Measurements from ENCODE around the gene IVD. TPM values are rescaled to one million over a fixed set of nuclear protein-coding genes. Genes with fewer than 3 reads are reported as not detected.

The IVD gene
- total and polyA plus RNA-seq, 9 of the 15 experiments (the other 6 are each of a cell fraction or from before 2014, with no cell fraction given): 0.15 to 4.5 (median 2.4) TPM

GRCh38 chr15:40382580-40383456, 22.8 kb upstream of the IVD start, which contains the start of gene KNSTRN (continued):
- peak; percentile 85 for TF ChIP-seq POLR2G (IDR thresholded peaks at IDR 0.05; ENCODE audit: low read depth, low read length)
- no peak for TF ChIP-seq PCBP1 (IDR thresholded peaks at IDR 0.05; ENCODE audit: low read depth, low read length, poor library complexity, severe bottlenecking)
- TF ChIP-seq SRSF7 (optimal IDR thresholded peaks at IDR 0.05; ENCODE audit: low read depth, low read length): no peak
- TF ChIP-seq MEF2D (tag; conservative IDR thresholded peaks at IDR 0.05; ENCODE audit: low read depth): no peak
- TF ChIP-seq ATF1 (CRISPR knock-in tag; IDR thresholded peaks at IDR 0.05): no peak
- peak; percentile 48 for TF ChIP-seq ATF1 (tag; IDR thresholded peaks at IDR 0.05)
- TF ChIP-seq BCOR (IDR thresholded peaks at IDR 0.05): no peak
- TF ChIP-seq ZNF584 (CRISPR knock-in tag; IDR thresholded peaks at IDR 0.05; ENCODE audit: low read depth): 0 out of 2 replicates have a peak, but pooled peaks have one; percentile 50
- TF ChIP-seq POLR2B (IDR thresholded peaks at IDR 0.05; ENCODE audit: low read depth, partially characterized antibody): peak; percentile 58
- TF ChIP-seq ZNF766 (CRISPR knock-in tag; conservative IDR thresholded peaks at IDR 0.05): peak; percentile 96
- no peak for TF ChIP-seq STAG1 (CRISPR knock-in tag; IDR thresholded peaks at IDR 0.05; ENCODE audit: borderline replicate concordance)
- no peak for TF ChIP-seq PYGO2 (tag; IDR thresholded peaks at IDR 0.05)
- TF ChIP-seq NR4A1 (CRISPR knock-in tag; IDR thresholded peaks at IDR 0.05): no peak
- TF ChIP-seq NR4A1 (tag; IDR thresholded peaks at IDR 0.05): no peak
- TF ChIP-seq ZC3H8 (IDR thresholded peaks at IDR 0.05): no peak
- no peak for TF ChIP-seq TRIM28 (IDR thresholded peaks at IDR 0.05)
- peak in 1 of 2 experiments; percentile 93; a peak in 2 of 4 replicates for TF ChIP-seq CSDE1 (IDR thresholded peaks at IDR 0.05)
- no peak for TF ChIP-seq LEF1 (IDR thresholded peaks at IDR 0.05)
- TF ChIP-seq ZNF431 (CRISPR knock-in tag; IDR thresholded peaks at IDR 0.05): 0 out of 2 replicates have a peak, but pooled peaks have one; percentile 54
- no peak for TF ChIP-seq ZNF764 (CRISPR knock-in tag; IDR thresholded peaks at IDR 0.05; ENCODE audit: low read depth)
- no peak for TF ChIP-seq ZNF785 (CRISPR knock-in tag; IDR thresholded peaks at IDR 0.05)
- no peak for TF ChIP-seq CHD2 (IDR thresholded peaks at IDR 0.05; ENCODE audit: low read depth, low read length)
- TF ChIP-seq ZNF121 (CRISPR knock-in tag; conservative IDR thresholded peaks at IDR 0.05): no peak
